HL-60 (cell line): ENCODE results near the gene SERTAD1.

ENCODE experiments used
- DNase-seq, 2 experiments: peaks; one replicate each; pipeline ENCODE4 v3.0.0-alpha.2; 2010 to 2020; ENCODE audit warnings: low read depth in 1 of 2, low spot score in 1 of 2
- H3K27ac ChIP-seq: fragments of 250-450 bp; sonication (Bioruptor Pico); replicated peaks from 2 replicates; pipeline ENCODE4 v1.5.1; 2020; ENCODE audit warnings: mild to moderate bottlenecking, moderate library complexity
- H3K27me3 ChIP-seq: fragments of 250-450 bp; sonication (Bioruptor Pico); 2 replicates; pipeline ENCODE4 v1.5.1; 2021; ENCODE audit warnings: mild to moderate bottlenecking, moderate library complexity; ENCODE audit not compliant: insufficient read depth, poor library complexity, severe bottlenecking
- H3K4me3 ChIP-seq: replicated peaks from 2 replicates; pipeline ENCODE4 v1.5.1; 2011; ENCODE audit warnings: mild to moderate bottlenecking, control low read depth, low read length; ENCODE audit not compliant: insufficient read depth
- GABPA ChIP-seq: IDR thresholded peaks from 2 replicates; pipeline ENCODE4 v1.6.1; 2012; ENCODE audit warnings: low read depth
- POLR2AphosphoS5 ChIP-seq: IDR thresholded peaks from 2 replicates; pipeline ENCODE4 v1.6.1; 2012; ENCODE audit warnings: low read depth
- SPI1 ChIP-seq: IDR thresholded peaks from 2 replicates; pipeline ENCODE4 v1.6.1; 2012; ENCODE audit warnings: low read depth, mild to moderate bottlenecking, borderline replicate concordance
- TF ChIP-seq, protein P1 (sequence below): IDR thresholded peaks from one replicate; pipeline ENCODE4 v1.5.1; 2011; ENCODE audit warnings: low read length, control low read depth, inconsistent platforms; ENCODE audit not compliant: insufficient read depth
- TF ChIP-seq, protein P2 (sequence below): IDR thresholded peaks from 2 replicates; pipeline ENCODE4 v1.6.1; 2012; ENCODE audit warnings: low read depth; ENCODE audit not compliant: insufficient replicate concordance

Gene SERTAD1

GRCh38 chr19:40471111-40471510, 45.3 kb upstream of the SERTAD1 start:
- H3K27ac ChIP-seq, result no peak overlapping the region
- no peak for DNase-seq
- TF ChIP-seq, protein P1, sequence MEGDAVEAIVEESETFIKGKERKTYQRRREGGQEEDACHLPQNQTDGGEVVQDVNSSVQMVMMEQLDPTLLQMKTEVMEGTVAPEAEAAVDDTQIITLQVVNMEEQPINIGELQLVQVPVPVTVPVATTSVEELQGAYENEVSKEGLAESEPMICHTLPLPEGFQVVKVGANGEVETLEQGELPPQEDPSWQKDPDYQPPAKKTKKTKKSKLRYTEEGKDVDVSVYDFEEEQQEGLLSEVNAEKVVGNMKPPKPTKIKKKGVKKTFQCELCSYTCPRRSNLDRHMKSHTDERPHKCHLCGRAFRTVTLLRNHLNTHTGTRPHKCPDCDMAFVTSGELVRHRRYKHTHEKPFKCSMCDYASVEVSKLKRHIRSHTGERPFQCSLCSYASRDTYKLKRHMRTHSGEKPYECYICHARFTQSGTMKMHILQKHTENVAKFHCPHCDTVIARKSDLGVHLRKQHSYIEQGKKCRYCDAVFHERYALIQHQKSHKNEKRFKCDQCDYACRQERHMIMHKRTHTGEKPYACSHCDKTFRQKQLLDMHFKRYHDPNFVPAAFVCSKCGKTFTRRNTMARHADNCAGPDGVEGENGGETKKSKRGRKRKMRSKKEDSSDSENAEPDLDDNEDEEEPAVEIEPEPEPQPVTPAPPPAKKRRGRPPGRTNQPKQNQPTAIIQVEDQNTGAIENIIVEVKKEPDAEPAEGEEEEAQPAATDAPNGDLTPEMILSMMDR, result no peak
- no peak for TF ChIP-seq SPI1
- no peak for TF ChIP-seq GABPA
- no peak for TF ChIP-seq POLR2AphosphoS5
- peaks cover 11% of the 10 kb centered on the region for H3K27me3 ChIP-seq
- no peak overlapping the region for H3K4me3 ChIP-seq

GRCh38 chr19:40469011-40469410, 43.2 kb upstream of the SERTAD1 start:
- Histone ChIP-seq H3K27ac (no peak overlapping the region), H3K27me3 (peaks cover 11% of the 10 kb centered on the region), H3K4me3 (no peak overlapping the region)
- no peak for DNase-seq
- TF ChIP-seq, protein P1, result no peak
- TF ChIP-seq SPI1 (no peak), GABPA (no peak), POLR2AphosphoS5 (no peak)
- TF ChIP-seq, protein P2, sequence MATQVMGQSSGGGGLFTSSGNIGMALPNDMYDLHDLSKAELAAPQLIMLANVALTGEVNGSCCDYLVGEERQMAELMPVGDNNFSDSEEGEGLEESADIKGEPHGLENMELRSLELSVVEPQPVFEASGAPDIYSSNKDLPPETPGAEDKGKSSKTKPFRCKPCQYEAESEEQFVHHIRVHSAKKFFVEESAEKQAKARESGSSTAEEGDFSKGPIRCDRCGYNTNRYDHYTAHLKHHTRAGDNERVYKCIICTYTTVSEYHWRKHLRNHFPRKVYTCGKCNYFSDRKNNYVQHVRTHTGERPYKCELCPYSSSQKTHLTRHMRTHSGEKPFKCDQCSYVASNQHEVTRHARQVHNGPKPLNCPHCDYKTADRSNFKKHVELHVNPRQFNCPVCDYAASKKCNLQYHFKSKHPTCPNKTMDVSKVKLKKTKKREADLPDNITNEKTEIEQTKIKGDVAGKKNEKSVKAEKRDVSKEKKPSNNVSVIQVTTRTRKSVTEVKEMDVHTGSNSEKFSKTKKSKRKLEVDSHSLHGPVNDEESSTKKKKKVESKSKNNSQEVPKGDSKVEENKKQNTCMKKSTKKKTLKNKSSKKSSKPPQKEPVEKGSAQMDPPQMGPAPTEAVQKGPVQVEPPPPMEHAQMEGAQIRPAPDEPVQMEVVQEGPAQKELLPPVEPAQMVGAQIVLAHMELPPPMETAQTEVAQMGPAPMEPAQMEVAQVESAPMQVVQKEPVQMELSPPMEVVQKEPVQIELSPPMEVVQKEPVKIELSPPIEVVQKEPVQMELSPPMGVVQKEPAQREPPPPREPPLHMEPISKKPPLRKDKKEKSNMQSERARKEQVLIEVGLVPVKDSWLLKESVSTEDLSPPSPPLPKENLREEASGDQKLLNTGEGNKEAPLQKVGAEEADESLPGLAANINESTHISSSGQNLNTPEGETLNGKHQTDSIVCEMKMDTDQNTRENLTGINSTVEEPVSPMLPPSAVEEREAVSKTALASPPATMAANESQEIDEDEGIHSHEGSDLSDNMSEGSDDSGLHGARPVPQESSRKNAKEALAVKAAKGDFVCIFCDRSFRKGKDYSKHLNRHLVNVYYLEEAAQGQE, result no peak

DNA sequence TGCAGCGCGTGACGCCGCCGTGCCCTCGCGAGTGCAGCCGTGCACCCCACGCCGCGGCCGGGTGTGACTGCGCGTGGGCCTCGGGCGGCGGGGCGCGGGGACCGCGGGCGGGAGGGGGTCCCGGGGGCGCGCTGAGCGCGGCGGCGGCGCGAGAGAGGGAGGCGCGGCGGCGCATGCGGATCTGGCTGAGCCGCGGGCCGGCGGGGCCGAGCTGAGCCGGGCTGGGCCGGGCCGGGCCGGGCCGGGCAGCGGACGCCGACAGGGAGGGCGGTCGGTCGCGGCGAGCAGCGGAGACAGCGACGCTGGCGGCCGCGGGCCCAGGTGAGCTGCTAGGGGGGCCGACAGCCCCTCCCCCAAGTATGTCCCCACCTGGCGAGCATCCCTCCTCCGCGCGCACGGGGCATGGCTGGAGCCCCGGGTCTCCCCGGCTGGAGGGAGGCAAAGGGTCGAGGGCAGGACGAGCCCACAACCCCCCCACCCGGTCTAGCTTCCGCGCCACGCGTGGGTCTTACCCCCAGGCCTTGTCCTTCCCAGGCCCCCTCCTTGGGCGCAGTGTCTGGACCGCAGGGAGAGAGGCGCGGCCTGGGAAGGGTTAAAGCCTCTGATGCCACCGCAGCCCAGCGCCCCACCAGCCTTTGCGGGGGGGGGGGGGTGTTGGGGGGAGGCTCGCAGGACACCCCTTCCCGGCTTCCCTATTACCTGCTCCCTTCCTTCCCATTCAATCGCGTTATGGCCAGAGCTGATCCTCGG, 41.4 kb upstream of the SERTAD1 start, which contains the start of gene SPTBN4:
Gene SPTBN4 (plus strand): TSS at position 17 of the 750 bp plus-strand sequence. CDS start 5,621 bp downstream, outside the sequence.
- no peak within 1 kb of the TSS for H3K27ac ChIP-seq
- peak within 1 kb of the TSS; percentile 32 for H3K4me3 ChIP-seq
- H3K27me3 ChIP-seq, result peaks cover 11% of the 10 kb centered on the region
- no peak for DNase-seq
- TF ChIP-seq GABPA, result no peak
- TF ChIP-seq, protein P1, result no peak
- TF ChIP-seq POLR2AphosphoS5, result no peak
- TF ChIP-seq SPI1, result no peak
- TF ChIP-seq, protein P2, result no peak
